Cardiac muscle cell (in vitro differentiated cells and primary cell): ENCODE results near the gene CAPN15. TPM values are rescaled to one million over a fixed set of nuclear protein-coding genes. Genes with fewer than 3 reads are reported as not detected.

Source experiments
- DNase-seq, 2 donors: peaks; one replicate each; pipeline versions ENCODE4 v3.0.0 to v3.0.0-alpha.2; 2010 to 2017; ENCODE audit warnings: low read depth in 1 of 2, low spot score in 1 of 2
- H3K27ac ChIP-seq: fragments of 200-600 bp; sonication (generic); 2 replicates; pipeline ENCODE4 v1.5.1; 2016
- H3K27me3 ChIP-seq: fragments of 200-600 bp; sonication (generic); 2 replicates; pipeline ENCODE4 v1.6.0; 2016; ENCODE audit warnings: control low read depth
- H3K36me3 ChIP-seq: fragments of 200-600 bp; sonication (generic); 2 replicates; pipeline ENCODE4 v1.5.1; 2016; ENCODE audit warnings: control low read depth
- H3K4me1 ChIP-seq: fragments of 200-600 bp; sonication (generic); 2 replicates; pipeline ENCODE4 v1.8.1; 2017; ENCODE audit warnings: low read depth, mild to moderate bottlenecking, mixed run types
- H3K4me3 ChIP-seq: fragments of 200-600 bp; sonication (generic); 2 replicates; pipeline ENCODE4 v1.5.1; 2016; ENCODE audit warnings: mild to moderate bottlenecking
- H3K9me3 ChIP-seq: fragments of 200-600 bp; sonication (generic); 2 replicates; pipeline ENCODE4 v1.5.1; 2017; ENCODE audit warnings: low read depth, mild to moderate bottlenecking, control low read depth
- polyA plus RNA-seq: library from polyadenylated mRNA; unstranded; fragments of >200 nt; fragmentation: Nextera tagmentation; extraction: Ambion mirVana; gene quantifications from 2 replicates; pipeline ENCODE4 v1.2.1, GENCODE V29; 2016
- total RNA-seq: library from RNA; depleted of rRNA; stranded (reverse); fragments of >200 nt; gene quantifications from 2 replicates; pipeline ENCODE4 v1.2.3, GENCODE V29; 2016
- TF ChIP-seq, protein P1 (sequence below): IDR thresholded peaks from 2 replicates; pipeline ENCODE4 v1.5.1; 2012; ENCODE audit warnings: low read depth, mild to moderate bottlenecking, low read length

The CAPN15 gene
- total and polyA plus RNA-seq, 2 experiments from 2014 or later = 38.1 to 63.3 TPM

DNA sequence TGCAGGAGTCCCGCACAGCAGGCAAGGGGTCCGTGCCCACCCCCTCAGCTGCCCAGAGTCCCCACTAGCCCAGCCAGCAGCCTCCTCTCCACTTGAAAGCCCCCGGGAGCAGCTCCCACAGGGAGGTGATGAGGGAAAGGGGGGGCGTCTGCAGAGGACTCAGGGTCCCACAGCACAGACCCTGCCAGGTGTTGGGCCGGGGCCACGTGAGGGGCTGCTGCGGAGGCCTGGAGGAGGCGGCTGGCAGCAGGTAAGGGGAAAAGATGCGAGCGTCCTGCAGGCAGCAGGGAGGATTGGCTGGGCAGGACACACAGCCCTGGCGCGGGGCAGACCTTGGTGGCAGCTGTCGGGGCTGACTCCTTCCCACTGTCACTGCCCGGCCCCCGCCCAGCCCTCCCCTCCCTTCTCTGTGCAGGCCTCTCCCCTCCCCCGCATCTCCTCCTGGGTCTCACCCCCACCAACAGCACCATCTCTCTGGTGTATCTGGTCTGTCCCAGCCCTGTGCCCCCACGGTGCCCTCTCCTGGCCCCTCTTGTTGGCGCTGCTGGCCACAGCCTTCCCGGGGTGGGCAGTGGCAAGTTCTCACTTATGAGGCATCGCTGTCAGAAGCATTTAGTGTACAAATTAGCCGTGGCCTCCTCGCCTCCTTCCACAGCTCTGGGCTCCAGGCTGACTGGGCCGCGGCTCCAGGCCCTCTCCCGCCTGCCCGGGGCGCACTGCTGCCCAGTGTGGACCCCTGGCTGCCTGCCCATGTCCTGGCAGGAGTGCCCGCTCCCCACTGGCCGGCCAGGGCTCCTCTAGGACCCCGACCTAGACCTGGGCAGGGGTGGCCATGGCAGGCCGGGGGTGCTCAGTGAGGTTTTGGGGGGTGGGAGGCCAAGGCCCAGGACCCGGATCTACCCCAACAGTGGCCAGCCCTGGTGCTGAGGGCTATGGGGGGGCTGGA lies 28.3 kb downstream of the CAPN15 start:
- no peaks in the 10 kb centered on the region for H3K4me1 ChIP-seq
- peaks cover 27% of the 10 kb centered on the region for H3K27me3 ChIP-seq
- H3K36me3 ChIP-seq = no peaks in the 10 kb centered on the region
- no peak overlapping the region for H3K4me3 ChIP-seq
- TF ChIP-seq, protein P1, sequence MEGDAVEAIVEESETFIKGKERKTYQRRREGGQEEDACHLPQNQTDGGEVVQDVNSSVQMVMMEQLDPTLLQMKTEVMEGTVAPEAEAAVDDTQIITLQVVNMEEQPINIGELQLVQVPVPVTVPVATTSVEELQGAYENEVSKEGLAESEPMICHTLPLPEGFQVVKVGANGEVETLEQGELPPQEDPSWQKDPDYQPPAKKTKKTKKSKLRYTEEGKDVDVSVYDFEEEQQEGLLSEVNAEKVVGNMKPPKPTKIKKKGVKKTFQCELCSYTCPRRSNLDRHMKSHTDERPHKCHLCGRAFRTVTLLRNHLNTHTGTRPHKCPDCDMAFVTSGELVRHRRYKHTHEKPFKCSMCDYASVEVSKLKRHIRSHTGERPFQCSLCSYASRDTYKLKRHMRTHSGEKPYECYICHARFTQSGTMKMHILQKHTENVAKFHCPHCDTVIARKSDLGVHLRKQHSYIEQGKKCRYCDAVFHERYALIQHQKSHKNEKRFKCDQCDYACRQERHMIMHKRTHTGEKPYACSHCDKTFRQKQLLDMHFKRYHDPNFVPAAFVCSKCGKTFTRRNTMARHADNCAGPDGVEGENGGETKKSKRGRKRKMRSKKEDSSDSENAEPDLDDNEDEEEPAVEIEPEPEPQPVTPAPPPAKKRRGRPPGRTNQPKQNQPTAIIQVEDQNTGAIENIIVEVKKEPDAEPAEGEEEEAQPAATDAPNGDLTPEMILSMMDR = no peak
- H3K9me3 ChIP-seq = no peaks in the 10 kb centered on the region
- H3K27ac ChIP-seq = no peak overlapping the region
- no peak for DNase-seq

DNA sequence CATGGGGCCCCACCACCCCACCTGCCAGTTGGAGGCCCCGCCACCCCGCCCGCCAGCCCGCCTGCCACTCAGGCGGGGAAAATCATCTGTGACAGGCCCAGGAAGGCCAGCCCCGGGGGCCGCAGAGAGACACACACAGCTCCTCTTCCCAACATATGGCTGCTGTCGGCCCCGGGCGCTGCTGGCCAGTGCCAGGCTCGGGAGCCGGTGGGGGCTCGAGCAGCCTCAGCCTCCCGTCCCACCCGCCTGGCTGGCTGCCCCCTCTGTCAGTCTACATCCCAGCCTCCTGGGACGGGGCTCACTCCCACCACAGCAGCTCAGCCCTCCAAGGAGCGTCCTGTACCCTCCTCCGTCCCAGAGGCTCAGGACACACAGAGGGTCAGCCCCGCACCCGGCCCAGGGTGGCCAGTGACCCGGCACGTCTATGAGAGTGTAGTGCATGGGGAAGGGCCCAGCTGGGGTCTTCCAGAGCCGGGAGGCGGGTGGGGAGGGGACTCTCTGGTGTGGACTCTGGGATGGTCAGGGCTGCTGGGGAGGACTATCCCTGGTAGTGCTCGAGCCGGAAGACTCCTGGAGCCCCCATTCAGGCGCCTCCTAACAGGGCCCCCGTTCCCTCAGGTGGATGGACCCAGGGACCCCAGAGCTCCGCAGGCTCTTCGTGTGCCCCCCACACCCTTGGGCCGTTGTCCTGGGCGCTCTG lies 29.1 kb downstream of the CAPN15 start:
- Histone ChIP-seq H3K27me3 (peaks cover 35% of the 10 kb centered on the region), H3K36me3 (no peaks in the 10 kb centered on the region), H3K4me3 (no peak overlapping the region), H3K27ac (no peak overlapping the region), H3K4me1 (no peaks in the 10 kb centered on the region), H3K9me3 (no peaks in the 10 kb centered on the region)
- no peak for DNase-seq
- TF ChIP-seq, protein P1 = no peak

DNA sequence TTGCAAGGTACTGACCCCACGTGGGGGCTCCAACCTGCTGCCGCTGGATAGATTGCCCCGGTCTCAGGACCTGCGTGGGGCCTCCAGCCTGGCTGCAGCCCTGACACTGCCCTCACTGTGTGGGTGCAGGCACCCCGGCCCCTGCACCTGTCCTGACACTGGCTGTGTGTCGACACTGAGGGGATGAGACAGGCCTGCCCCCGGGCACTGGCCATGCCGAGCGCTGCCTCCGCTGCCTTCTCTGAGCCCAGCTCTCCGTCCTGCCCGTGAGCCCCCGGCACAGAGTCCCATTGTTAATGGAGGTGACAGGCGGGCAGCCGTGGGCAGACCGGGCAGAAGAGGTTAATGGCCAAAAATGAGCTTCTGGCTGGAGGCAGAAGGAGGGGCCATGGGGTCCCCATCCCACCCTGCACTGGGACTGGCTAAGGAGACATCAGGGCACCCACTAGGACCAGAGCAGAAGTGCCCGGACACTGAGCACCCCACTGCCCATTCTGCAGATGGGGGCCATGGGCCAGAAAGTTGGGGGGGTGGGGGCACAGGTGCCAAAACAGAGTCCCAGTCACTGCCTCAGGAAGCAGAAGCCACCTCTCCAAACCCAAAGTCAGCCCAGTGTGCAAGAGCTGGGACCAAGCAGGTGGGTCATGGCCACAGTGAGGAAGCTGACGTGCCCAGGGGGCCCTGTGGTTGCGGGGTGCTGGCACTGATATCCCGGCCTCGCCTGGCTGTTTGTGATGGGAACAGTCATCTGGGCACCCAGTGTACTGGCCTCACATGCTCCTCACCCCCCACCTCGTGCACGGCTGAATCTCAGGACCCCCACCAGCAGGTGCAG lies 30.2 kb downstream of the CAPN15 start:
- TF ChIP-seq, protein P1 = no peak
- Histone ChIP-seq H3K36me3 (no peaks in the 10 kb centered on the region), H3K27ac (no peak overlapping the region), H3K4me3 (no peak overlapping the region), H3K27me3 (peaks cover 42% of the 10 kb centered on the region), H3K9me3 (no peaks in the 10 kb centered on the region), H3K4me1 (no peaks in the 10 kb centered on the region)
- DNase-seq = no peak

DNA sequence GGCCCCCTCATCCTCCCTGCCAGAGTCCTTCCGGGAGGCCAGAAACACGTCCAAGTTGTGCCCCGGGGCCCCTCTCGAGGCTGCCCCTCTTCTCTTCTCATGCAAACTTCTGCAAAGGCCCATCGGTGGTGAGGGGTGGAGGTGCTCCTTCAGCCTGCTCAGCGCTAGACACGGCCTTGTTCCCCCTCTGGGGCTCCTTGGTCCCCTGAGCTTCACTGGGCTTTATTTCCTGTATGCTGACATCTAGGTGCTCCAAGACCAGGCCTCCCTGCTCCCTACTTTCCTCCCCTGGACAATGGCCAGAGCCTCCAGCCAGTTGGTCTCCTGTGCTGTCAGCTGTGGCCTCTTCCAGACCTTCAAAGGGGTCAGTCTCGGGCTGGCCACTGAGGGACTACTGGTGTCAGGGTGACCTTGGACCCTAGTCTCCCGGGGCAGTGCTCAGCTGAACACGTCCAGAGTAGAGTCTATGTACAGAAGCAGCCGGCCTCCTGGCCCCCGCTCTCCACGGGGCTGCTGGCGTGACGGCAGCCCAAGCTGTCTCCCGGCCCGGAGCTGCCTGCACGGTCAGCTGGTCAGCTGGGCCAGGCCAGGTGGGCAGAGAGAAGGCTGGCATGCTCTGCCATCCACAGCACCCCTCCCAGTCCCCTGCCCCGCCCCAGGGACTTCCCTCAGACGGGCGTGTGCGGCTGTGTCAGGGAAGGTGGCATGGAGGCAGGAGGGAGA lies 30.9 kb downstream of the CAPN15 start:
- no peaks in the 10 kb centered on the region for H3K36me3 ChIP-seq
- no peak overlapping the region for H3K4me3 ChIP-seq
- H3K9me3 ChIP-seq = no peaks in the 10 kb centered on the region
- DNase-seq = no peak
- H3K4me1 ChIP-seq = no peaks in the 10 kb centered on the region
- no peak overlapping the region for H3K27ac ChIP-seq
- TF ChIP-seq, protein P1 = no peak
- H3K27me3 ChIP-seq = peaks cover 42% of the 10 kb centered on the region

DNA sequence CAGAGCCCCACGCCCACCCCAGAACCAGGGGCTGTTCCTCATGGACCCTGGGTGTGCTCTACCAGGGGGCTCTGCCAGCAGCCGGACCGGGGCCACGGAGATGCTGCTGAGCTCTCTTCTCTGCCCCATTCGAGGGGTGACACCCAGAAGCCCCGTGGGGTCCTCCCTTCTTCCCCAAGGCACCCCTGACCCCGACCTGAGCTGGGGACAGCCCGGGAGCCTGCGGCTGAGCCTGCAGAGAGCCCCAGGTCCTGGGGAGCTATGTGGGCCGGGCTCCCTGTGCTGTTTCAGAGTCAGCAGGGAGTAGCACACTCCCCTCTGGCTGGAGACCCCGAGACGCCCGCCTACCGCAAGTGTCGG lies 31.5 kb downstream of the CAPN15 start:
- Histone ChIP-seq H3K27me3 (peaks cover 42% of the 10 kb centered on the region), H3K4me3 (no peak overlapping the region), H3K27ac (no peak overlapping the region), H3K4me1 (no peaks in the 10 kb centered on the region), H3K9me3 (no peaks in the 10 kb centered on the region), H3K36me3 (no peaks in the 10 kb centered on the region)
- TF ChIP-seq, protein P1 = no peak
- DNase-seq = no peak
